AG04449 (cell line): ENCODE data around the gene CRTC1.

ENCODE experiments used
- CTCF ChIA-PET: fragments of 350-600 bp; formaldehyde crosslinking; extraction: SDS; loops from one replicate; lab custom pipeline; 2021; ENCODE audit warnings: antibody characterized with exemption; lab: Yijun Ruan, JAX
- POLR2A ChIA-PET: fragments of 400-600, 350-600 bp; formaldehyde crosslinking; extraction: SDS; loops from one replicate; lab custom pipeline; 2020; ENCODE audit warnings: antibody characterized with exemption, inconsistent platforms; lab: Yijun Ruan, JAX
- DNase-seq: peaks from one replicate; pipeline ENCODE4 v3.0.0-alpha.2; 2010; ENCODE audit warnings: low read depth, low spot score
- H3K4me3 ChIP-seq: 2 replicates; pipeline ENCODE4 v1.5.1; 2011; ENCODE audit warnings: low read depth, mild to moderate bottlenecking, control low read depth, low read length
- CTCF ChIP-seq: IDR thresholded peaks from one replicate; pipeline ENCODE4 v1.5.1; 2011; ENCODE audit warnings: mild to moderate bottlenecking, moderate library complexity, low read length, control low read depth, inconsistent platforms; ENCODE audit not compliant: insufficient read depth; ENCODE audit errors: missing control alignments

Gene CRTC1

GRCh38 chr19:18662972-18663732 lies 20.3 kb upstream of the CRTC1 start:
- ChIA-PET POLR2A (no interaction called here), CTCF (no interaction called here)
- TF ChIP-seq CTCF, result no peak
- H3K4me3 ChIP-seq, result no peak overlapping the region
- DNase-seq, result no peak

- no peak for DNase-seq
- ChIA-PET CTCF (no interaction called here), POLR2A (no interaction called here)
- no peak for TF ChIP-seq CTCF
- no peak overlapping the region for H3K4me3 ChIP-seq
These were observed 19.4 kb upstream of the CRTC1 start for GRCh38 chr19:18663940-18664530.

- ChIA-PET CTCF (no interaction called here), POLR2A (no interaction called here)
- no peak for TF ChIP-seq CTCF
- H3K4me3 ChIP-seq, result no peak overlapping the region
- no peak for DNase-seq
These were observed 17.7 kb upstream of the CRTC1 start for GRCh38 chr19:18665771-18666202.

GRCh38 chr19:18666317-18666716 lies 17.2 kb upstream of the CRTC1 start:
- no peak for TF ChIP-seq CTCF
- ChIA-PET POLR2A (no interaction called here), CTCF (no interaction called here)
- no peak overlapping the region for H3K4me3 ChIP-seq
- no peak for DNase-seq

GRCh38 chr19:18666784-18667183 lies 16.7 kb upstream of the CRTC1 start:
- no peak overlapping the region for H3K4me3 ChIP-seq
- TF ChIP-seq CTCF, result no peak
- CTCF ChIA-PET, result no interaction called here
- DNase-seq, result no peak
- POLR2A ChIA-PET, result no interaction called here

- H3K4me3 ChIP-seq, result no peak overlapping the region
- TF ChIP-seq CTCF, result no peak
- ChIA-PET POLR2A (no interaction called here), CTCF (no interaction called here)
- no peak for DNase-seq
These were observed 15.8 kb upstream of the CRTC1 start for GRCh38 chr19:18667531-18668251.
